ENCODE data around the gene ARPC1B.
"Not testable (repeated sequence)": the region's sequence is repeated elsewhere in the genome, so short reads cannot be mapped to it uniquely, and the experiment has no call there.

The ARPC1B gene

DNA sequence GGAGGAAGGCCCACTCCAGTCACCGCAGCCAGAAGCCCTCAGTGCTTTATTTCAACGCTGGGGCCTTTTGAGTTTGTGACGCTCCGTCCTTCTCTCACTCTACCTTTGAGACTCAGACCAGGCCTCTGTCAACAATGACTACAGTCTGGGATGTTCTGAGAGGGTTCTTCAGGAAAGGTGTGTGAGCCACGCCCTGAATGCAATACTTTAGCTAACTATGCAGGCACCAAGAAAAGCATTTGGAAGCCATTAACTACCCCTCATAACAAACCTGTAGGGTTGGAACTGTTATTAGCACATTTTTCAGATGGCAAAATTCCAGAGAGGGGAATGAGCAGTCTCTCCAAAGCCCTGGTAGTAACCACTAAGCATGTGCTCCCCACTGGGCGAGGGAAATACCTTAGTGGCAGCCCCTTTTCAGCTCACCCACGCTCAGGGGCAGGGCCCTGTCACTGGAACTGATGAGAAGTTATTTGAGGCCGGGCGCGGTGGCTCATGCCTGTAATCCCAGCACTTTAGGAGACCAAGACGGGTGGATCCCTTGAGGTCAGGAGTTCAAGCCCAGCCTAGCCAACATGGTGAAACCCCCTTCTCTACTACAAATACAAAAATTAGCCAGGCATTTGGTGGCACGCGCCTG lies 5.7 kb upstream of the ARPC1B start:
- DNase-seq (ENCODE audit: low read depth), result no peak

DNA sequence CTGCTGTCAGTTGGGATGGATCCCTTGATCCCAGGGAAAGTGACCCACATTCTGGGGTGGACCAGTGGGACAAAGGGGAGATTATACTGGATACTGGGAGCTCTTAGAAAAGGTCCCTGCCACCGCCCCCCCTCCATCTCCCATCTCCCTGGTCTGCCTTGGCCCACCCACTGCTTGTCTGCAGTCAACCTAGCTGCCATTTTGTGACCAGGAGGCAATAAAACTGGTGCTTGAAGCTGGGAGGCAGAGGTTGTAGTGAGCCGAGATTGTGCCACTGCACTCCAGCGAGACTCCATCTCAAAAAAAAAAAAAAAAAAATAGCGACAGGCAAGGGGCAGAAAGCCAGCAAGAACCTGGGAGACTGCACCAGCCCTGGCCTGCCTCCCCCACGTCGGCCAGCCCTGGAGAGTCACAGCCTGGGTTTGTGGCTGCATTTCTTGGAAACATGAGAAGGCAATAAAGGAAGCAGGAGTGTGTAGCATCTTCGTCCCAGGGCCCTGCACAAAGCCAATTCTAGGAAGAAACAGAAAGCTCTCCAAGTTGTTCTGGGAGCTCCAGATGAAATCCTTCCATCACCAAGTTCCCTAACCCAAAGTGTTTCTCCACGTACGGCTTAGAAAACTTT lies 4.7 kb upstream of the ARPC1B start:
- DNase-seq (ENCODE audit: low read depth), result no peak

DNA sequence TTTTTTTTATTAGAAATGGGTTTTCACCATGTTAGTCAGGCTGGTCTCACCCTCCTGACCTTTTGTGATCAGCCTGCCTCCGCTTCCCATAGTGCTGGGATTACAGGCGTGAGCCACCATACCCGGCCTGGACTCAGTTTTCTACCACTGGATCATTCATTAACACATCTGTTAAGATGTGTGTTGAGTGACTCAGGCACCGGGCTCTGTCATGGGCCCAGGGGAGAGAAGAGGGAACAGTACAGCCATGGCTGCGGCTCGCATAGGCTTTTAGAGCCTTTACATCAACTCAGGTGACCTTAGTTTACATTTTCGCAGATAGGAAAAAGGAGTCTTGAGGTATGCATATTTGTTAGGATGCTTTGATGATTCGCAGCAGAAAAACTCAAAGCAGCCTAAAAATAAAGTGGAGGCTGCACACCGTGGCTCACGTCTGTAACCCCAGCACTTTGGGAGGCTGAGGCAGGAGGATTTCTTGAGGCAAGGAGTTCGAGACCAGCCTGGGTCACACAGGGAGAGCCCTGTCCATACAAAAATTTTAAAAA lies 3.1 kb upstream of the ARPC1B start:
- no peak for DNase-seq (ENCODE audit: low read depth)

DNA sequence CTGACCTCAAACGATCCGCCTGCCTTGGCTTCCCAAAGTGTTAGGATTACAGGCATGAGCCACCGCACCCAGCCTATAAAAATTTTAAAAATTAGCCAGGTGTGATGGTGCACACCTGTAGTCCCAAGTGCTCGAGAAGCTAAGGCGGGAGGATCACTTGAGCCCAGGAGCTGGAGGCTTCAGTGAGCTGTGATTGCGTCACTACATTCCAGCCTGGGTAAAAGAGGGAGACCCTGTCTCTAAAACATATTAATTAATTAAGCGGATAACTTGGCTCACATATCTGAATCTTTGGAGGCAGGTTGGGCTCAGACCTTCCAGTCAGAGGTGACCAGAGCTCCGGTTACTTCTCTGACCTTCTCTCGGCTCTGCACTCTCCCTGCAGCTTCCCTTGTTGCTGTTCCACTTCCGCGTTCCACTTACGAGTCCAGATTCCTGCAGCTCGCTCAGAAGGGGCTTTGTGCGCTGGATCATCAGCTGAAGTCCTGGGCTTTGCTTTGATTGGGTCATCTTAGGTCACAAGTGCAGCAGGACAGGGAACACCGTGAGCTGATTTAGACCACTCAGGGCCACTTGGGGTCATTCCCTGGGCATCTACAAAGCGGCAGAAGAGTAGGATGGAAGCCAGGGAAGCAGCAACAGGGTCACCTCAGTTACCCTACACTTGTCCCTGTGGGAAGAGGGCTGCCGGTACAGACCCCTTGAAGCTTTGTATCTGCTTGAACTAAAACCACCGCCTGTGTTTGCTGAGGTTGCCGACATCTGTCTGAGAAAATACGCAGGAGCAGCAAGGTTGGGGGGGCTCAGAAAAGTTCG lies 2.0 kb upstream of the ARPC1B start:
- DNase-seq (ENCODE audit: low read depth), result no peak

DNA sequence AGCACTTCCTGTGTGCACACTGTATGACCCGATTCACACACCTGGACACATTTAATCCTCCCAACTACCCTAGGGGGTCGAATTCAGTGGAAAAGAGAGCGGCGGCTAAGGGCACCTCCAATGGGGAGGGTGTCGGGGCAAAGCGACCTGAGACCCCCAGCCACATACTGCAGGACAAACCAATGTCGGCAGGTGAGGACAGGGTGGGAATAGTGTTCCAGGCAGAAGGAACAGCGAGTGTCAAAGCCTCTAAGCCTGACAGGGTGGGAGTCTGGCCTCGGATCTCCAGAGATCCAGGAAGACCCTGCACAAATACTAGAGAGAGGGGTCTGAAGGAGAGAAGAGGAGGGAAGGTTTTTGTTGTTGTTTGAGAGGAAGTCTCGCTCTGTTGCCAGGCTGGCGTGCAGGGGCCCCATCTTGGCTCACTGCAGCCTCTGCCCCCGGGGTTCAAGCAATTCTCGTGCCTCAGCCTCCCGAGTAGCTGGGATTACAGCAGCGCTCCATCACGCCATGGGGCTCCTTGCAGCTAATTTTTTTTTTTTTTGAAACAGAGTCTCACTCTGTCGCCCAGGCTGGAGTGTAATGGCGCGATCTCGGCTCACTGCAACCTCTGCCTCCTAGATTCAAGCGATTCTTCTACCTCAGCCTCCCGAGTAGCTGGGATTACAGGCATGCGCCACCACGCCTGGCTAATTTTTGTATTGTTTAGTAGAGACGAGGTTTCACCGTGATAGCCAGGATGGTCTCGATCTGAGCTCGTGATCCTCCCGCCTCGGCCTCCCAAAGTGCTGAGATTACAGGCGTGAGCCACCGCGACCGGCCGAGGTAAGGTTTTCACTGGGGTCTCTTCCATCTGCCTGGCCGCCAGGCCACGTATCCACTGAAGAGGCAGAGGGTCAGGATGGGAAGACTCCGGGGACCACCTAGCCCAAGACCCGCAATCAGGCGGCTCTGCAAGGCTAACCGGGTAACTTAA lies 1.2 kb upstream of the ARPC1B start:
- DNase-seq (ENCODE audit: low read depth), result no peak

DNA sequence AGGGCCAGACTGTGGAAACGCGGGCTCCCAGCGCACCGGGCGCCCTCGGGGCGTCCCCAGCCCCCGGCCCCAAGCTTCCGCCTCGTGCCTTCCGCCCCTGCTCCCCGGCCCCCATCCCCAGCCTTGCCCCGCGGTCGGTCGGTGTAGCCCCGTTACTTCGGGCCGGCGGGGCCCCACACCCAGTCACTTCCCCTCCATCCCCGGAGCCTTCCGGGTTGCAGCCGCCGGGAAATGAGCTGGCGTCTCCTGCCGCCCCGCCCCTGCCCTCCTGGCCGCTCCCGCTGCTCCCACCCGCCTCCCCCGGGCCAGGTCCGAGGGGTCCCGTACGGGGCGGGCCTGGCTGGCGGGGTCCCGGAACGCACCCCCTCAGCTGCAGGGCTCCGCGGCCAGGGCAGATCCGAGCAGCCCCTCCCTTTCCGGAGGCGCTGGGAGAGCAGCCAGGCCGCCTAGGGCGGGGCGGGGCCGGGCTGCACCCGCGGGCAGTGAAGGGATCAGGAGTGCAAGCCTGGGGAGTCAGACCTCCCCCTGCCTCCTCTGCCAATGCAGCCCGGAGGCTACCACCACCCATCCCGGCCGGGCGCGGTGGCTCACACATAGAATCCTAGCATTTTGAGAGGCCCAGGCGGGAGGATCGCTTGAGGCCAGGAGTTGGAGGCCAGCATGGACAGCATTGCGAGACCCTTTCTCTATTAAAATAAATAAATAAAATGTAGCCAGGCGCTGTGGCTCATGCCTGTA lies 709 bp downstream of the ARPC1B start:
- DNase-seq (ENCODE audit: low read depth), result no peak

DNA sequence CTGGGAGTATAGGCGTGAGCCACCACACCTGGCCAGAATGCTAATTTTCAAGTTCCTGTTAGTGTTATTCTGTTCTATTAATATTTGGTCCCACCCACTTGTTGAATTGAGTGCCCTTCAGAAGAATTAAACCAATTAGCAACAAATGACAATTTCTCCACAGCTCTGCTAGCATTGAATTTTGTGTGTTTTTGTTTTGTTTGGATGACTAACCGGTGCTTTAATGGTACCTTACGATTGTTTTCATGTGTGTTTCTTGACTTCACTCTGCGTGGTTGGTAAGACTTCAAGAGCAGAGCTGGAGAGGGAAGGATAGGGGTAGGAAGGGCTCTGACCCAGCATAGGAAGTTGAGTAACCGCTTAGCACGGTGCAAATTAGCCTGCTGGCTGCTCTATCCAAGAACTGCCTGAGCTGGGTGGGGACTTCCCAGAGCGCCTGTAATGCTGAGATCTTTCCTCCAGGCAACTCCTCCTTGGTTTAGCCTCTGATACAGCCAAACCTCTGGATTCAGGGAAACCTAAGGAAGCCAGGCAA lies 4.6 kb downstream of the ARPC1B start:
- DNase-seq (ENCODE audit: low read depth), result no peak

DNA sequence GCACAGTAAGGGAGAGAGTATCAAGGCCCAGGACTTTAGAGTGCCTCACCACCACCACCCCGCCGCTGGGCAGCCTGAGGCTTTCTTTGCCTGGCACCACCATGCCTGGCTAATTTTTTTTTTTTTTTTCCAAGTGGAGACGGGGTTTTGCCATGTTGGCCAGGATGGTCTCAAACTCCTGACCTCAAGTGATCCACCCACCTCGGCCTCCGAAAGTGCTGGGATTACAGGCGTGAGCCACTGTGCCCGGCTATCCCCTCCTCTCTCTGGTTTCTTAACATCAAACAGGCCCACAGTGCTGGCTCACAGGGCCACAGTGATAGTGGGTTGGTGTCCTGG lies 5.1 kb downstream of the ARPC1B start:
- not testable (repeated sequence) for DNase-seq (ENCODE audit: low read depth)

DNA sequence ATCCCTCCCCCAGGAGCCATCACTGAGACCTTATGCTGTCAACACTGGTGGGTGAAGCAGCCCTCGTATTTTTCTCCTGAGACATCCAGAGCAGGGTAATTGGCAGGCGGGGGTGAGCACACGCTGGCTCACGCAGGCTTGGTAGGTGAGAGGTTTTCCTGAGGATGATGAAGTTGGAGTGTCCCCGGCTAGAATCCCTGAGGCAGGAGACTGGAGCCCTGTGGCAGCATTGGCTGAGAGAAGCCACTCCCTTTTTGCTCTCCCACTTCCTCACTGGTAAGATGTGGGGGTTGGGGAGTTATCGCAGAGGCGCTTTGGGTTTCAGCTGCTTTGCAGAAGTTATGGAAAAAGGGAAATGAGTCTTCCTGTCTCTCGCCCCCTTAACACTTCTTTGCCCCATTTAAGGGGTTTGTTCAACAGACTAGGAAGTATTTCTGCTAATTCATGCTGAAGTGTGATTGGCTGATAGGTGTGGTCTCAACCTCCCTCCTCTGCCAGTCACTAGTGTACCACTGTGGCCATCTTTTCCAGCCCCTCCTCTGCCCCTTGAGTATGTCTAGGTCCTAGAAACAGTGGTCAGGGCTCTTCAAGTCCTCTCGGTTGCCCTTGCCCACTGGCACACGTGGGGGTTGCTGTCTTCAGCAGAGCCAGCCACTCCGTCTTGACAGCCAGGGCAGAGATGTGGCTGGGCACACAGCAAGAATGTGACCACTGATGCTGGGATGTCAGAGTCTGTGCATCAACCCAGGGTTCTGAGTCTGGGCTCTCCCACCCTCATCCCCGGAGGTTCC lies 5.7 kb downstream of the ARPC1B start:
- DNase-seq (ENCODE audit: low read depth), result no peak

DNA sequence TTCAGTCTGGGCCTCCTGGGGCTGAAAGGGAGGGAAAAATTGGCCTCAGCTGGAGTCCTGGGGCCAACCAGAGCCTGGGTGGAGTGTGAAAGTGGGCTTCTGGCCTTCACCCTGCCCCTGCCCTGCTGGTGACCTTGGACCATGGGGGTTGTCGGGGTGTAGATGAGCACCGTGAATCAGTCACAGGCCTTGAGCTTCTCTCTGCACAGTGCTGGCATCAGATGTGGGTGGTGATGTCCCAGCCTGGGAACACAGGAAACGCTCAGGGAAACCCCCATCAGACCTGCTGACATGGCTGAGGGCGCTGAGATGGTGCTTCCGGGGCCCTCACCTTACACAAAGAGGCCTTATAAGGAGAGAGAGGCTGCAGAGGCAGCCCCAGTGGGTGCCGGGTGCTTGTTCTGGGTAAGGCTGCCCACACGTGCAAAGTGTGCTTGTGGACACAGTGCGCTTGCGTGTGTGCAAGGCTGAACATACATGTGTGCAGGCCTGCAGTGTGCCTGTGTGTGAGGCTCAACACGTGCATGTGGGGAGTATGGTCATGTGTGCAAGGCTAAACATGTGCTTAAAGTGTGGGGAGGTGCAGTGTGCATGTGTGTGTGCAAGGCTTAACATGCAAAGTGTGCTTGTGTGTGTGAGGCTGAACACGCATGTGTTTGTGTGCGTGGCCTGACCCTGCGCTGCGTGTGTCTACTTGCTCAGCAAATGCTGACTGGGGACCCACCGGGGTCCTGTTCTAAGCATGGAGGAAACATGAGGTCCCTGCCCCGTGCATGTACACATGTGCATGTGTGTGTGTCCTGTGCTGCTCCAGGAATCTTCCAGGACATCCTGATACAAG lies 6.5 kb downstream of the ARPC1B start:
- peak; percentile 79 for DNase-seq (ENCODE audit: low read depth)

DNA sequence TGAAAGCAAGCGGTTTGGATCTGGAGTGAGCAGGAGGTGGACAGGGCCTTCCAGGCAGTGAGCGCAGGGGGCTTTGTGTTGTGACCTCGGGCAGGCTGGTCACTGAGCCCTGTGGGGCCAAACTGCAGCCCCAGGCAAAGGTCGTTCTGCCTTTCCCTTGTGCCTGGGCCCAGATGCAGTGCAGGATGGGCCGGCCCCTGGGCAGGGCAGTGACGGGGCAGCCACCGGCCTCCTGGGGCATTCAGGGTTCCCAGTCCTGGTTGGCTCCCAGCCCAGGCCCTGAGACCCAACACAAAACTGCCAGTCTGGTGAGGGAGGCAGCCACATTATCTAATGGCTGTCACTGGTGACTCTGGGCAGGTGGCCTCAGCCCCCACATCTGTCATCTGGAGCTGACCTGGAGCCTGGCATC lies 7.1 kb downstream of the ARPC1B start:
- no peak for DNase-seq (ENCODE audit: low read depth)

DNA sequence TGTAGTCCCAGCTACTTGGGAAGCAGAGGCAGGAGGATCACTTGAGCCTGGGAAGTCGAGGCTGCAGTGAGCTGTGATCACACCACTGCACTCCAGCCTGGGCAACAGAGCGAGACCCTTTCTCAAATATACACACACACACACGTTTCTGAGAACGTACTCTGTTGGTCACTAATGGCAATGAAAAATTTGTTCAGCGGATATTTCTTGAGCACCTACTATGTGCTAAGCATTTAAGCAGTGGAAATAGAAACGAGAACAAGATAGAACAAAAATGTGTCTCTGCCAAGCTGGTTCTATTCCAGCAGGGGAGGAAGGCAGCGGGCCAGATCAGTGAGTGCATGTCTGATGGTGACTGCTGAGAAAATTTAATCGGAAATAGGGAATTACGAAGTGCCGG lies 8.7 kb downstream of the ARPC1B start:
- DNase-seq (ENCODE audit: low read depth), result no peak

DNA sequence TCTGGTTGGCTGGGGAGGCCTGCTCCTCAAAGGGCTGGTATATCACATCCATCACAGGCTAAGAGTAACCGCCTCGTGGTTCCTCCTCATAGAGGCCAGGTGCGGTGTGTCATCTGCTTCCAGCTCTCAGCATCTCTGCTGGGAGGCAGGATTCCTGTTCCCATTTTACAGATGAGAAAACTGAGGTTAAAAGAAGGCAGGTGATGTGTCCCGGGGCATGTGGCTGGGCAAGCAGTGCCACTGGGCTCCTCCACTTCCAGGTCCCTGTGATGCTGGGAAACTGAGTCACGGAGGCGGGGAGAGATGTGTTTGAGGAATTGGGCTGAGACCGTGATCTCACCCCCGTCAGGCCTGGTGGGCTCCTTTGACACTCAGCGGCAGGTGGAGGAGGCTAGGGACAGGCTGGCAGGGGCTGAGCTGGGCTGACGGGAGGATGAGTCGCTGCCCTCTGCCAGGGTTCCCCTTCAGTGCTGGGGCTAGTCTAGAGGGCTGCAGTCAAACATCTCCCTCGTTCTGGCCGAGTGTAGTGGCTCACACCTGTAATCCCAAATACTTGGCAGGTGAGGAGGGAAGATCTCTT lies 9.4 kb downstream of the ARPC1B start:
- no peak for DNase-seq (ENCODE audit: low read depth)

DNA sequence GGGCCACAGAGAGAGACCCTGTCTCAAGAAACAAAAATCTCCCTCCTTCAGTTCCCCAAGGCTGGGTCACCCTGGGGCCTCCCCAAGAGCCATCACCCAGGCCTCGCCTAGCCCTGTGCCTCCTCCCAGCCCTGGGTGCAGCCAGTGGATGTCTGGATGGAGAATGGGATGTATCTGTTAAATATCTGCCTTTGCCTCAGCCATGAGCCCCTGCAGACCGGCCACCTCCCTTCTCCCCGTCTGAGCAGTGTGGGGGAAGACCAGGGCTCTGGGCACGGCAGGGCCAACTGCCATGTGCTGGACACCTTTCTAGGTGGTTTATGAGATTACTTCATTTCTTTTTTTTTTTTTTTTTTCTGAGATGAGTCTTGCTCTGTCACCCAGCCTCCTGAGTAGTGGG lies 10.0 kb downstream of the ARPC1B start:
- DNase-seq (ENCODE audit: low read depth), result no peak

DNA sequence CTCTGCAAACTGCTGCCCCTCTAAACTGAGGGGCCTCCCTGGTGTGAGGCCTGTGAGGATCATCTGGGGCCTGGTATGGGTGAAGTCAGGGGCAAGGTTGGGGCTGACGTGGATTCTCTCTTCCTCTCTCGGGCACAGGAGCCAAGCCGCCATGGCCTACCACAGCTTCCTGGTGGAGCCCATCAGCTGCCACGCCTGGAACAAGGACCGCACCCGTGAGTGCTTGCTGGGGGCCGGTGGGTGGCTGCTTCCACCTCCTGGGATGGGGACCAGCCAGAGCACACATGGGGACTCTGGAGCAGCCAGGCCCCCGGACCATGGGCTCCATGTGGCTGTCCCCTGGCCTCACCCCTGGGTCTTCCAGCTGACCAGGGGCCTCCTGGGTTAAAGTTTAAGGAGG lies 11.0 kb downstream of the ARPC1B start:
- DNase-seq (ENCODE audit: low read depth), result no peak

DNA sequence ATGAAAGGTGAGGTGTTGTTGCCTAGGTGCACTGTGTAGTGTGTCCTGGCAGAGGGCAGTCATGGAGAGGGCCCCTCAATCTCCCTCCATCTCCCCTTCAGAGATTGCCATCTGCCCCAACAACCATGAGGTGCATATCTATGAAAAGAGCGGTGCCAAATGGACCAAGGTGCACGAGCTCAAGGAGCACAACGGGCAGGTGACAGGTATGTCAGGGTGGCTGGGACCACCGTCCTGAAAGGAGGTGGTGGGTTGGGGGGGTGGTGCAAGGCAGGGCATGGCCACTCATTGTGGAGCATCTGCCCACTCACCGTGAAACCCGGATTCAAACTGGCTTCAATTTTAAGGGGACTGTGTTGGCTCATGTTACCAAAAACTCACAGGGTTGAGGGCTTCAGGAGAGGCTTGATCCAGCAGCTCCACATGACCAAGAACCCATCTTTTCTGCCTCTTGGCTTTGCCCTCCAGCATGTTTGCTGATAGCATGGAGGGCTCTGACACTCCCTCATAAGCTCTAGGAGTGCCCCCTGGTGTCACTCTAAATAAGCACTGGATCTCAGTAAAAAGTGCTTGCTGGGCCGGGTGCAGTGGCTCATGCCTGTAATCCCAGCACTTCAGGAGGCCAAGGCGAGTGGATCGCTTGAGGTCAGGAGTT lies 12.2 kb downstream of the ARPC1B start:
- DNase-seq (ENCODE audit: low read depth), result no peak

DNA sequence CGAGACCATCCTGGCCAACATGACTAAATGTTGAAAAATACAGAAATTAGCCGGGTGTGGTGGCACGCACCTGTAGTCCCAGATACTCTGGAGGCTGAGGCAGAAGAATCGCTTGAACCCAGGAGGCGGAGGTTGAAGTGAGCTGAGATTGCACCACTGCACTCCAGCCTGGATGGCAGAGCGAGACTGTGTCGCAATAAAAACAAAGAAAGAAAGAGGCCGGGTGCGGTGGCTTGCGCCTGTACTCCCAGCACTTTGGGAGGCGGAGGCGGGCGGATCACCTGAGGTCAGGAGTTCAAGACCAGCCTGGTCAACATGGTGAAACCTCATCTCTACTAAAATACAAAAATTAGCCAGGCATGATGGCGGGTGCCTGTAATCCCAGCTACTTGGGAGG lies 12.7 kb downstream of the ARPC1B start:
- DNase-seq (ENCODE audit: low read depth), result not testable (repeated sequence)

DNA sequence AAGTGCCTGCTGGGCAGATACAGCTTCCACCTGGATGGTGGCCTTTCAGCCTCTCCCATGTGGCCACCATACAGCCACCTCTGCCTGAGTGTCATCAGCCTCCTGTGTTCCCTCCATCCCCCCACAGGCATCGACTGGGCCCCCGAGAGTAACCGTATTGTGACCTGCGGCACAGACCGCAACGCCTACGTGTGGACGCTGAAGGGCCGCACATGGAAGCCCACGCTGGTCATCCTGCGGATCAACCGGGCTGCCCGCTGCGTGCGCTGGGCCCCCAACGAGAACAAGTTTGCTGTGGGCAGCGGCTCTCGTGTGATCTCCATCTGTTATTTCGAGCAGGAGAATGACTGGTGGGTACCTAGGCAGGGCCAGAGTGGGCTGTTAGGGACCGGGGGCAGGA lies 13.4 kb downstream of the ARPC1B start:
- DNase-seq (ENCODE audit: low read depth), result no peak

All from stimulated activated CD8-positive, alpha-beta memory T cell treated with anti-CD3 and anti-CD28 coated beads, Interleukin-7, amount 100 ng/mL, for 24 hours (primary cell).